GM12878 (cell line): ENCODE measurements around the gene MAPRE2. TPM values are rescaled to one million over a fixed set of nuclear protein-coding genes. Genes with fewer than 3 reads are reported as not detected.

Experiments used
- ATAC-seq: fragments of 200-7000 bp; cut with Tn5 transposase; 3 replicates; pipeline ENCODE4 v1.9.1; 2020; ENCODE audit warnings: mild to moderate bottlenecking, moderate library complexity
- BruUV-seq: library from RNA; stranded (reverse); fragments of 400-500 nt; replicated peaks from 2 replicates; lab custom pipeline; 2021; lab: Mats Ljungman, UMichigan
- CTCF ChIA-PET: fragments of 300-600 bp; sonication (Branson Sonifier 250); formaldehyde crosslinking; extraction: SDS; loops from one replicate; lab custom pipeline; 2021; ENCODE audit warnings: inconsistent platforms; lab: Yijun Ruan, JAX
- POLR2A ChIA-PET: fragments of 350-600 bp; formaldehyde crosslinking; extraction: SDS; loops from one replicate; lab custom pipeline; 2021; ENCODE audit warnings: inconsistent platforms; lab: Charles Lee
- RAD21 ChIA-PET: fragments of 300-600 bp; sonication (Branson Sonifier 250); formaldehyde crosslinking; loops from one replicate; lab custom pipeline; 2023; ENCODE audit warnings: antibody characterized with exemption; ENCODE audit not compliant: unreplicated experiment; lab: Charles Lee
- SMC1A ChIA-PET: fragments of 300-600 bp; sonication (Branson Sonifier 250); formaldehyde crosslinking; loops from one replicate; lab custom pipeline; 2023; ENCODE audit not compliant: unreplicated experiment, uncharacterized antibody; lab: Charles Lee
- DNase-seq: peaks from one replicate; pipeline ENCODE4 v3.0.0-alpha.2; 2011; ENCODE audit warnings: low read depth, low spot score
- FAIRE-seq: peaks from 3 replicates; lab custom pipeline; 2011; peaks lifted over from hg19 to GRCh38; lab: Jason Lieb, UNC
- H2AFZ ChIP-seq: 2 replicates; pipeline ENCODE4 v1.6.0; 2011; ENCODE audit warnings: low read depth, low read length, control low read depth; ENCODE audit not compliant: control insufficient read depth
- H3K27ac ChIP-seq: 2 replicates; pipeline ENCODE4 v1.5.1; 2011; ENCODE audit warnings: control low read depth; ENCODE audit not compliant: control insufficient read depth, insufficient read depth
- H3K27me3 ChIP-seq, 2 experiments: replicated peaks in 1 of 2; 2 replicates each; pipeline versions ENCODE4 v1.6.0 to v1.6.1; 2011; ENCODE audit warnings: low read length in 1 of 2; ENCODE audit not compliant: control insufficient read depth in 2 of 2, insufficient read depth in 2 of 2
- H3K36me3 ChIP-seq, 2 experiments: 2 replicates each; pipeline ENCODE4 v1.5.1; 2011; ENCODE audit warnings: low read length in 1 of 2; ENCODE audit not compliant: control insufficient read depth in 2 of 2, insufficient read depth in 2 of 2
- H3K4me1 ChIP-seq: 2 replicates; pipeline ENCODE4 v1.6.1; 2011; ENCODE audit warnings: mild to moderate bottlenecking, low read length, moderate library complexity, mixed read lengths; ENCODE audit not compliant: control insufficient read depth, insufficient read depth
- H3K4me2 ChIP-seq: 2 replicates; pipeline ENCODE4 v1.6.0; 2011; ENCODE audit warnings: control low read depth; ENCODE audit not compliant: control insufficient read depth, insufficient read depth
- H3K4me3 ChIP-seq: fragments of 200-600 bp; sonication (generic); 2 replicates; pipeline ENCODE4 v1.5.1; 2016
- H3K79me2 ChIP-seq: 2 replicates; pipeline ENCODE4 v1.6.0; 2011; ENCODE audit warnings: low read length; ENCODE audit not compliant: control insufficient read depth, insufficient read depth
- H3K9ac ChIP-seq: 2 replicates; pipeline ENCODE4 v1.8.0; 2011; ENCODE audit warnings: low read length, control low read depth, mixed read lengths; ENCODE audit not compliant: control insufficient read depth, insufficient read depth
- H3K9me3 ChIP-seq: replicated peaks from 3 replicates; pipeline ENCODE4 v1.5.1; 2011; ENCODE audit warnings: mild to moderate bottlenecking, low read length; ENCODE audit not compliant: control insufficient read depth, insufficient read depth
- H4K20me1 ChIP-seq: 2 replicates; pipeline ENCODE4 v1.6.0; 2011; ENCODE audit not compliant: control insufficient read depth, insufficient read depth
- ATF7 ChIP-seq: fragments of 450-650 bp; IDR thresholded peaks from 2 replicates; pipeline ENCODE4 v1.6.1; 2016; ENCODE audit warnings: low read depth, mild to moderate bottlenecking
- BCLAF1 ChIP-seq: fragments of 450-650 bp; IDR thresholded peaks from 2 replicates; pipeline ENCODE4 v1.6.1; 2017; ENCODE audit warnings: antibody characterized with exemption, mild to moderate bottlenecking, moderate library complexity
- DPF2 ChIP-seq: fragments of 450-650 bp; IDR thresholded peaks from 2 replicates; pipeline ENCODE4 v1.6.1; 2017; ENCODE audit warnings: mild to moderate bottlenecking
- HDAC2 ChIP-seq: fragments of 200-600 bp; sonication (generic); IDR thresholded peaks from 2 replicates; pipeline ENCODE4 v1.6.1; 2017
- JUNB ChIP-seq: IDR thresholded peaks from 2 replicates; pipeline ENCODE4 v1.6.1; 2016; ENCODE audit warnings: antibody characterized with exemption, mild to moderate bottlenecking
- MTA3 ChIP-seq: IDR thresholded peaks from 2 replicates; pipeline ENCODE4 v1.6.1; 2012; ENCODE audit warnings: low read length, inconsistent platforms, borderline replicate concordance
- PAX5 ChIP-seq: IDR thresholded peaks from 2 replicates; pipeline ENCODE4 v1.6.1; 2011; ENCODE audit warnings: low read depth, low read length, borderline replicate concordance
- POU2F2 ChIP-seq: IDR thresholded peaks from 3 replicates; pipeline ENCODE4 v1.6.1; 2011; ENCODE audit warnings: low read depth, mild to moderate bottlenecking, low read length, borderline replicate concordance
- SP1 ChIP-seq: IDR thresholded peaks from one replicate; pipeline ENCODE4 v1.6.1; 2011; ENCODE audit warnings: low read depth, low read length
- ZSCAN29 ChIP-seq: fragments of 450-650 bp; IDR thresholded peaks from 2 replicates; pipeline ENCODE4 v1.6.1; 2017; ENCODE audit warnings: mild to moderate bottlenecking, moderate library complexity
- WGBS: methylation state at CpG from one replicate; pipeline ENCODE4 v1.1.6; 2016; ENCODE audit warnings: low lambda C conversion rate; ENCODE audit not compliant: insufficient replicate concordance, insufficient coverage; ENCODE audit errors: missing lambda C conversion rate; 5-methylcytosine and 5-hydroxymethylcytosine counted together
- in situ Hi-C: fragments of 300-500 bp; cut with MboI; formaldehyde crosslinking; loops from 9 replicates; pipeline ENCODE4 v1.14.3; 2018; ENCODE audit warnings: mixed read lengths
- intact Hi-C: fragments of 100-400 bp; cut with micrococcal nuclease; formaldehyde crosslinking; loops from one replicate; pipeline ENCODE4 v1.14.2; 2022; ENCODE audit not compliant: unreplicated experiment
- polyA plus RNA-seq, 11 experiments: library from polyadenylated mRNA; depleted of rRNA in 4 of 11; unstranded in 6 of 11; stranded (reverse) in 5 of 11; fragments of >200 nt; fragmentation: Nextera tagmentation in 4 of 11; fragmentation: Illumina TruSeq in 1 of 11; extraction: Ambion mirVana in 4 of 11; extraction: Trizol in 1 of 11; gene quantifications; 1 replicate in 1 of 11; 2 replicates in 10 of 11; pipeline versions ENCODE4 v1.2.1 to v1.2.3, GENCODE V29; 2011 to 2016; ENCODE audit warnings: inconsistent platforms in 2 of 11, missing spikeins in 2 of 11, low read depth in 1 of 11
- total RNA-seq, 4 experiments: library from RNA; depleted of rRNA in 3 of 4; stranded (reverse); fragments of >200 nt in 3 of 4; fragmentation: Illumina TruSeq in 1 of 4; extraction: Trizol in 1 of 4; gene quantifications; 2 replicates each; pipeline versions ENCODE4 v1.2.1 to v1.2.3, GENCODE V29; 2013 to 2021

Gene MAPRE2
- total and polyA plus RNA-seq, 10 of the 15 experiments (the other 5 are each of a cell fraction or from before 2014, with no cell fraction given) = 11.0 to 50.6 (median 24.0) TPM

- CTCF ChIA-PET = interaction anchor here (1.0 to 1.6 kb wide), 4 partner anchors 8 to 111 kb away, joined by 3 to 4 read pairs (median 4); no protein-coding TSS in a partner anchor
- no peak for FAIRE-seq
- intact Hi-C loops = no loop called here
- Histone ChIP-seq H3K27me3 (no peaks in the 10 kb centered on the region), H3K36me3 (no peaks in the 10 kb centered on the region)
- no peak for DNase-seq
- no peak for TF ChIP-seq POU2F2
- TF ChIP-seq SP1 = no peak
- 0 out of 2 replicates have a peak, but pooled peaks have one; percentile 12 for TF ChIP-seq JUNB
- TF ChIP-seq, all 136 proteins: peak for 1
- in situ Hi-C loops = no loop called here
- Histone ChIP-seq H3K4me3 (no peak overlapping the region), H3K79me2 (no peaks in the 10 kb centered on the region), H3K27ac (no peak overlapping the region), H3K9ac (no peak overlapping the region), H3K4me2 (no peak overlapping the region), H3K4me1 (peaks cover 10% of the 10 kb centered on the region), H3K9me3 (peaks cover 2% of the 10 kb centered on the region; the same call in 1 of the 3 replicates), H2AFZ (no peak overlapping the region), H4K20me1 (no peaks in the 10 kb centered on the region)
- BruUV-seq = no TSS peak
- ATAC-seq = no peak
- ChIA-PET SMC1A (interaction anchor here (0.8 to 1.5 kb wide), 3 partner anchors 10 to 15 kb away, joined by 3 to 4 read pairs (median 3); no protein-coding TSS in a partner anchor), RAD21 (interaction anchor here (1.6 to 2.5 kb wide), 2 partner anchors 9 to 13 kb away, joined by 4 to 13 read pairs; partner anchors contain the start of gene MAPRE2), POLR2A (interaction anchor here (5.0 kb wide), 1 partner anchor 9 kb away, joined by 49 read pairs; the partner anchor contains the start of gene MAPRE2)
- WGBS = 5% methylated on average over 1 of the region's 1 CpG
These were observed 9.1 kb upstream of the MAPRE2 start for GRCh38 chr18:35032113-35032512.

GRCh38 chr18:35038029-35038428, 3.2 kb upstream of the MAPRE2 start:
- no peak overlapping the region for H3K4me2 ChIP-seq
- no peak overlapping the region for H2AFZ ChIP-seq
- DNase-seq (no peak), ATAC-seq (no peak)
- no peaks in the 10 kb centered on the region for H3K36me3 ChIP-seq
- H3K4me3 ChIP-seq = no peak overlapping the region
- BruUV-seq = no TSS peak
- H3K27ac ChIP-seq = no peak overlapping the region
- no peaks in the 10 kb centered on the region for H3K27me3 ChIP-seq
- ChIA-PET CTCF (interaction anchor here (1.0 to 1.5 kb wide), 3 partner anchors 9 to 11 kb away, joined by 3 read pairs; no protein-coding TSS in a partner anchor), RAD21 (interaction anchor here (0.6 to 5.4 kb wide), 4 partner anchors 10 to 121 kb away, joined by 3 to 82 read pairs (median 4); no protein-coding TSS in a partner anchor), POLR2A (interaction anchor here (0.7 to 1.0 kb wide), 2 partner anchors 11 to 34 kb away, joined by 3 to 4 read pairs; no protein-coding TSS in a partner anchor)
- in situ Hi-C loops = no loop called here
- no peaks in the 10 kb centered on the region for H4K20me1 ChIP-seq
- H3K9ac ChIP-seq = no peak overlapping the region
- H3K9me3 ChIP-seq = no peaks in the 10 kb centered on the region
- 45% methylated on average over 1 of the region's 1 CpG for WGBS
- intact Hi-C loops = no loop called here
- peaks cover 9% of the 10 kb centered on the region; the same call in 1 of the 2 replicates for H3K4me1 ChIP-seq
- no peak for TF ChIP-seq HDAC2
- no peak for TF ChIP-seq PAX5
- TF ChIP-seq MTA3 = no peak
- no peak for TF ChIP-seq BCLAF1
- TF ChIP-seq ZSCAN29 = no peak
- TF ChIP-seq DPF2 = no peak
- no peak for TF ChIP-seq ATF7
- TF ChIP-seq, all 136 proteins: peak for 0
- SMC1A ChIA-PET = interaction anchor here (1.8 to 5.5 kb wide), 3 partner anchors 8 to 12 kb away, joined by 3 to 53 read pairs (median 8); no protein-coding TSS in a partner anchor
- H3K79me2 ChIP-seq = peaks cover 15% of the 10 kb centered on the region
- FAIRE-seq = no peak
